Measurements from ENCODE around the gene CLEC16A. TPM values are rescaled to one million over a fixed set of nuclear protein-coding genes. Genes with fewer than 3 reads are reported as not detected.

The CLEC16A gene
- total and polyA plus RNA-seq, 2 experiments from 2014 or later, result 9.9 to 24.1 TPM

DNA sequence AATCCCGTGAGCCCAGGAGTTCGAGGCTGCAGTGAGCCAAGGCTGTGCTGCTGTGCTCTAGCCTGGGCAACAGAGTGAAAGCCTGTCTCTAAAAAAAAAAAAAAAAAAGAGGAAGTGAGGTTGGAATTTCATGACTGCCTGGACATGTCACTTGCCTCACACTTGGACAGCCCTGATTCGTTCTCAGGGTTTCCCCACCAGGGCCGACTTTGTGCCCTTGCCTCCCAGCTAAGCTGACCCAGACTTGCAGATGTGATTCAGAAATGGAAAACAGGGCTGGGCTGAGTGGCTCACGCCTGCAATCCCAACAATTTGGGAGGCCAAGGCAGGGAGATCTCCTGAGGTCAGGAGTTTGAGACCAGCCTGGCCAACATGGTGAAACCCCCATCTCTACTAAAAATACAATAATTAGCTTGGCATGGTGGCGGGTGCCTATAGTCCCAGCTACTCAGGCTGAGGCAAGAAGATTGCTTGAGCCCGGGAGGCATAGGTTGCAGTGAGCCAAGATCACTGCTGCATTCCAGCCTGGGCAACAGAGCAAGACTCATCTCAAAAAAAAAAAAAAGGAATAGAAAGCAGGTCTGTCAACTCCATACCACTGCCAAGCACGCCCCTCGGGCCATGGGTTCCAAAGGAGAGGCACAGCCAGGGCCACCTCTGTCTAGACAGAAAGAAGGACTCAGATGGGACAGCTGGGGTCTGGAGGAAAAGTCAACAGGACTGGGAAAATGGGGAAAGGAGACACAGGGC, 264.7 kb downstream of the CLEC16A start:
- Histone ChIP-seq H3K4me1 (ENCODE audit: insufficient read depth) (no peaks in the 10 kb centered on the region), H2AFZ (no peak overlapping the region), H3K9me2 (ENCODE audit: insufficient read depth) (no peaks in the 10 kb centered on the region), H3K79me2 (replicated peaks; ENCODE audit: insufficient read depth) (no peaks in the 10 kb centered on the region), H3K27ac (ENCODE audit: low read depth) (no peak overlapping the region), H3K27me3 (ENCODE audit: insufficient read depth) (no peaks in the 10 kb centered on the region), H3K36me3 (ENCODE audit: insufficient read depth) (no peaks in the 10 kb centered on the region), H4K20me1 (replicated peaks; ENCODE audit: insufficient read depth) (no peaks in the 10 kb centered on the region), H3F3A (replicated peaks; ENCODE audit: low read depth) (no peaks in the 10 kb centered on the region), H3K4me3 (no peak overlapping the region), H3K4me2 (no peak overlapping the region)
- H3K36me3 Mint-ChIP-seq (ENCODE audit: low read depth), result no peaks in the 10 kb centered on the region
- DNase-seq (ENCODE audit: low spot score) (no peak), ATAC-seq (no peak)
- H3K4me3 Mint-ChIP-seq, result no peak overlapping the region
- peaks cover 12% of the 10 kb centered on the region for H3K9me3 Mint-ChIP-seq
- peaks cover 9% of the 10 kb centered on the region; the same call in 2 of the 3 replicates for H3K4me1 Mint-ChIP-seq
- no peak for TF ChIP-seq EZH2phosphoT487 (IDR thresholded peaks at IDR 0.05; ENCODE audit: unreplicated experiment)
- TF ChIP-seq, protein P1, sequence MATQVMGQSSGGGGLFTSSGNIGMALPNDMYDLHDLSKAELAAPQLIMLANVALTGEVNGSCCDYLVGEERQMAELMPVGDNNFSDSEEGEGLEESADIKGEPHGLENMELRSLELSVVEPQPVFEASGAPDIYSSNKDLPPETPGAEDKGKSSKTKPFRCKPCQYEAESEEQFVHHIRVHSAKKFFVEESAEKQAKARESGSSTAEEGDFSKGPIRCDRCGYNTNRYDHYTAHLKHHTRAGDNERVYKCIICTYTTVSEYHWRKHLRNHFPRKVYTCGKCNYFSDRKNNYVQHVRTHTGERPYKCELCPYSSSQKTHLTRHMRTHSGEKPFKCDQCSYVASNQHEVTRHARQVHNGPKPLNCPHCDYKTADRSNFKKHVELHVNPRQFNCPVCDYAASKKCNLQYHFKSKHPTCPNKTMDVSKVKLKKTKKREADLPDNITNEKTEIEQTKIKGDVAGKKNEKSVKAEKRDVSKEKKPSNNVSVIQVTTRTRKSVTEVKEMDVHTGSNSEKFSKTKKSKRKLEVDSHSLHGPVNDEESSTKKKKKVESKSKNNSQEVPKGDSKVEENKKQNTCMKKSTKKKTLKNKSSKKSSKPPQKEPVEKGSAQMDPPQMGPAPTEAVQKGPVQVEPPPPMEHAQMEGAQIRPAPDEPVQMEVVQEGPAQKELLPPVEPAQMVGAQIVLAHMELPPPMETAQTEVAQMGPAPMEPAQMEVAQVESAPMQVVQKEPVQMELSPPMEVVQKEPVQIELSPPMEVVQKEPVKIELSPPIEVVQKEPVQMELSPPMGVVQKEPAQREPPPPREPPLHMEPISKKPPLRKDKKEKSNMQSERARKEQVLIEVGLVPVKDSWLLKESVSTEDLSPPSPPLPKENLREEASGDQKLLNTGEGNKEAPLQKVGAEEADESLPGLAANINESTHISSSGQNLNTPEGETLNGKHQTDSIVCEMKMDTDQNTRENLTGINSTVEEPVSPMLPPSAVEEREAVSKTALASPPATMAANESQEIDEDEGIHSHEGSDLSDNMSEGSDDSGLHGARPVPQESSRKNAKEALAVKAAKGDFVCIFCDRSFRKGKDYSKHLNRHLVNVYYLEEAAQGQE (IDR thresholded peaks at IDR 0.05; ENCODE audit: unreplicated experiment), result no peak
- TF ChIP-seq, protein P2, sequence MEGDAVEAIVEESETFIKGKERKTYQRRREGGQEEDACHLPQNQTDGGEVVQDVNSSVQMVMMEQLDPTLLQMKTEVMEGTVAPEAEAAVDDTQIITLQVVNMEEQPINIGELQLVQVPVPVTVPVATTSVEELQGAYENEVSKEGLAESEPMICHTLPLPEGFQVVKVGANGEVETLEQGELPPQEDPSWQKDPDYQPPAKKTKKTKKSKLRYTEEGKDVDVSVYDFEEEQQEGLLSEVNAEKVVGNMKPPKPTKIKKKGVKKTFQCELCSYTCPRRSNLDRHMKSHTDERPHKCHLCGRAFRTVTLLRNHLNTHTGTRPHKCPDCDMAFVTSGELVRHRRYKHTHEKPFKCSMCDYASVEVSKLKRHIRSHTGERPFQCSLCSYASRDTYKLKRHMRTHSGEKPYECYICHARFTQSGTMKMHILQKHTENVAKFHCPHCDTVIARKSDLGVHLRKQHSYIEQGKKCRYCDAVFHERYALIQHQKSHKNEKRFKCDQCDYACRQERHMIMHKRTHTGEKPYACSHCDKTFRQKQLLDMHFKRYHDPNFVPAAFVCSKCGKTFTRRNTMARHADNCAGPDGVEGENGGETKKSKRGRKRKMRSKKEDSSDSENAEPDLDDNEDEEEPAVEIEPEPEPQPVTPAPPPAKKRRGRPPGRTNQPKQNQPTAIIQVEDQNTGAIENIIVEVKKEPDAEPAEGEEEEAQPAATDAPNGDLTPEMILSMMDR (conservative IDR thresholded peaks at IDR 0.05; ENCODE audit: low read depth in 2 of 2), result no peak
- TF ChIP-seq, protein P3, sequence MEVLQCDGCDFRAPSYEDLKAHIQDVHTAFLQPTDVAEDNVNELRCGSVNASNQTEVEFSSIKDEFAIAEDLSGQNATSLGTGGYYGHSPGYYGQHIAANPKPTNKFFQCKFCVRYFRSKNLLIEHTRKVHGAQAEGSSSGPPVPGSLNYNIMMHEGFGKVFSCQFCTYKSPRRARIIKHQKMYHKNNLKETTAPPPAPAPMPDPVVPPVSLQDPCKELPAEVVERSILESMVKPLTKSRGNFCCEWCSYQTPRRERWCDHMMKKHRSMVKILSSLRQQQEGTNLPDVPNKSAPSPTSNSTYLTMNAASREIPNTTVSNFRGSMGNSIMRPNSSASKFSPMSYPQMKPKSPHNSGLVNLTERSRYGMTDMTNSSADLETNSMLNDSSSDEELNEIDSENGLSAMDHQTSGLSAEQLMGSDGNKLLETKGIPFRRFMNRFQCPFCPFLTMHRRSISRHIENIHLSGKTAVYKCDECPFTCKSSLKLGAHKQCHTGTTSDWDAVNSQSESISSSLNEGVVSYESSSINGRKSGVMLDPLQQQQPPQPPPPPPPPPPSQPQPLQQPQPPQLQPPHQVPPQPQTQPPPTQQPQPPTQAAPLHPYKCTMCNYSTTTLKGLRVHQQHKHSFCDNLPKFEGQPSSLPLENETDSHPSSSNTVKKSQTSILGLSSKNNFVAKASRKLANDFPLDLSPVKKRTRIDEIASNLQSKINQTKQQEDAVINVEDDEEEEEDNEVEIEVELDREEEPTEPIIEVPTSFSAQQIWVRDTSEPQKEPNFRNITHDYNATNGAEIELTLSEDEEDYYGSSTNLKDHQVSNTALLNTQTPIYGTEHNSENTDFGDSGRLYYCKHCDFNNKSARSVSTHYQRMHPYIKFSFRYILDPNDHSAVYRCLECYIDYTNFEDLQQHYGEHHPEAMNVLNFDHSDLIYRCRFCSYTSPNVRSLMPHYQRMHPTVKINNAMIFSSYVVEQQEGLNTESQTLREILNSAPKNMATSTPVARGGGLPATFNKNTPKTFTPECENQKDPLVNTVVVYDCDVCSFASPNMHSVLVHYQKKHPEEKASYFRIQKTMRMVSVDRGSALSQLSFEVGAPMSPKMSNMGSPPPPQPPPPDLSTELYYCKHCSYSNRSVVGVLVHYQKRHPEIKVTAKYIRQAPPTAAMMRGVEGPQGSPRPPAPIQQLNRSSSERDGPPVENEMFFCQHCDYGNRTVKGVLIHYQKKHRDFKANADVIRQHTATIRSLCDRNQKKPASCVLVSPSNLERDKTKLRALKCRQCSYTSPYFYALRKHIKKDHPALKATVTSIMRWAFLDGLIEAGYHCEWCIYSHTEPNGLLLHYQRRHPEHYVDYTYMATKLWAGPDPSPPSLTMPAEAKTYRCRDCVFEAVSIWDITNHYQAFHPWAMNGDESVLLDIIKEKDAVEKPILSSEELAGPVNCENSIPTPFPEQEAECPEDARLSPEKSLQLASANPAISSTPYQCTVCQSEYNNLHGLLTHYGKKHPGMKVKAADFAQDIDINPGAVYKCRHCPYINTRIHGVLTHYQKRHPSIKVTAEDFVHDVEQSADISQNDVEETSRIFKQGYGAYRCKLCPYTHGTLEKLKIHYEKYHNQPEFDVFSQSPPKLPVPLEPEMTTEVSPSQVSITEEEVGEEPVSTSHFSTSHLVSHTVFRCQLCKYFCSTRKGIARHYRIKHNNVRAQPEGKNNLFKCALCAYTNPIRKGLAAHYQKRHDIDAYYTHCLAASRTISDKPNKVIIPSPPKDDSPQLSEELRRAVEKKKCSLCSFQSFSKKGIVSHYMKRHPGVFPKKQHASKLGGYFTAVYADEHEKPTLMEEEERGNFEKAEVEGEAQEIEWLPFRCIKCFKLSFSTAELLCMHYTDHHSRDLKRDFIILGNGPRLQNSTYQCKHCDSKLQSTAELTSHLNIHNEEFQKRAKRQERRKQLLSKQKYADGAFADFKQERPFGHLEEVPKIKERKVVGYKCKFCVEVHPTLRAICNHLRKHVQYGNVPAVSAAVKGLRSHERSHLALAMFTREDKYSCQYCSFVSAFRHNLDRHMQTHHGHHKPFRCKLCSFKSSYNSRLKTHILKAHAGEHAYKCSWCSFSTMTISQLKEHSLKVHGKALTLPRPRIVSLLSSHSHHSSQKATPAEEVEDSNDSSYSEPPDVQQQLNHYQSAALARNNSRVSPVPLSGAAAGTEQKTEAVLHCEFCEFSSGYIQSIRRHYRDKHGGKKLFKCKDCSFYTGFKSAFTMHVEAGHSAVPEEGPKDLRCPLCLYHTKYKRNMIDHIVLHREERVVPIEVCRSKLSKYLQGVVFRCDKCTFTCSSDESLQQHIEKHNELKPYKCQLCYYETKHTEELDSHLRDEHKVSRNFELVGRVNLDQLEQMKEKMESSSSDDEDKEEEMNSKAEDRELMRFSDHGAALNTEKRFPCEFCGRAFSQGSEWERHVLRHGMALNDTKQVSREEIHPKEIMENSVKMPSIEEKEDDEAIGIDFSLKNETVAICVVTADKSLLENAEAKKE (CRISPR knock-in tag; IDR thresholded peaks at IDR 0.05), result no peak
- TF ChIP-seq NANOG (IDR thresholded peaks at IDR 0.05; ENCODE audit: borderline replicate concordance), result no peak
- TF ChIP-seq ZNF331 (CRISPR knock-in tag; IDR thresholded peaks at IDR 0.05; ENCODE audit: low read depth), result no peak
- H3K27me3 Mint-ChIP-seq (ENCODE audit: insufficient read depth, low read depth, poor library complexity), result peaks cover 8% of the 10 kb centered on the region
- no peak overlapping the region for H3K27ac Mint-ChIP-seq

Measured in GM23338 (cell line).